ENCODE results near the gene XPOT. TPM values are rescaled to one million over a fixed set of nuclear protein-coding genes. Genes with fewer than 3 reads are reported as not detected.

The XPOT gene
- total and polyA plus RNA-seq, 2 donors (not counting 1 experiment from before 2014, with no cell fraction given): 11.7 to 48.8 TPM

GRCh38 chr12:64476844-64477243 is 72.7 kb downstream of the XPOT start:
- intact Hi-C loops (cut with micrococcal nuclease): no loop called here
- peaks cover 5% of the 10 kb centered on the region for H3K9me3 Mint-ChIP-seq (ENCODE audit: insufficient read depth)
- peaks cover 28 to 36% of the 10 kb centered on the region in 2 experiments for H3K36me3 ChIP-seq (replicated peaks in 1 of 2; ENCODE audit: control extremely low read depth in 1 of 2, control insufficient read depth in 1 of 2, extremely low read depth in 1 of 2, insufficient read depth in 2 of 2, low read length in 1 of 2)
- no peaks in the 10 kb centered on the region for H4K20me1 ChIP-seq (ENCODE audit: control insufficient read depth, insufficient read depth, low read length, poor library complexity, severe bottlenecking)
- no peak overlapping the region for H3K9ac ChIP-seq (ENCODE audit: low read length)
- H3K9me3 ChIP-seq (ENCODE audit: control extremely low read depth in 1 of 3, control insufficient read depth in 2 of 3, insufficient read depth in 1 of 3, low read length in 2 of 3): peaks cover 3 to 10% (median 9%) of the 10 kb centered on the region in 3 donors
- H3K27ac Mint-ChIP-seq: no peak overlapping the region
- no CpG with 5 or more reads among the region's 2 CpGs for WGBS (ENCODE audit: insufficient coverage)
- no peaks in the 10 kb centered on the region for H3K4me1 ChIP-seq (ENCODE audit: control insufficient read depth in 2 of 2, insufficient read depth in 2 of 2, low read length in 2 of 2)
- no peak overlapping the region for H3K27ac ChIP-seq (ENCODE audit: low read length in 2 of 2)
- no peaks in the 10 kb centered on the region for H3K27me3 ChIP-seq (replicated peaks in 1 of 4; ENCODE audit: control extremely low read depth in 1 of 4, control insufficient read depth in 3 of 4, insufficient read depth in 4 of 4, low read length in 3 of 4)
- POLR2A ChIA-PET: no interaction called here
- H3K79me2 ChIP-seq (ENCODE audit: control insufficient read depth, insufficient read depth, low read length): peaks cover 9% of the 10 kb centered on the region
- TF ChIP-seq EZH2 (IDR thresholded peaks at IDR 0.05; ENCODE audit: borderline replicate concordance, insufficient read depth, low read depth, low read length, poor library complexity, severe bottlenecking) (no peak), CTCF (IDR thresholded peaks at IDR 0.05) (no peak)
- DNase-seq (no peak), ATAC-seq (ENCODE audit: low read depth) (no peak)
- no peak overlapping the region for H3K4me3 Mint-ChIP-seq
- no peak overlapping the region for H3K4me3 ChIP-seq (ENCODE audit: control extremely low read depth in 1 of 5, extremely low read depth in 1 of 5, insufficient read depth in 1 of 5, low read depth in 2 of 5, low read length in 4 of 5)
- H3K4me1 Mint-ChIP-seq: no peaks in the 10 kb centered on the region
- H3K4me2 ChIP-seq (replicated peaks; ENCODE audit: low read depth, low read length, poor library complexity, severe bottlenecking): no peak overlapping the region
- CTCF ChIA-PET: no interaction called here
- H2AFZ ChIP-seq (ENCODE audit: insufficient read depth, low read depth, low read length, poor library complexity, severe bottlenecking): no peak overlapping the region
- H3K27me3 Mint-ChIP-seq: no peaks in the 10 kb centered on the region

DNA sequence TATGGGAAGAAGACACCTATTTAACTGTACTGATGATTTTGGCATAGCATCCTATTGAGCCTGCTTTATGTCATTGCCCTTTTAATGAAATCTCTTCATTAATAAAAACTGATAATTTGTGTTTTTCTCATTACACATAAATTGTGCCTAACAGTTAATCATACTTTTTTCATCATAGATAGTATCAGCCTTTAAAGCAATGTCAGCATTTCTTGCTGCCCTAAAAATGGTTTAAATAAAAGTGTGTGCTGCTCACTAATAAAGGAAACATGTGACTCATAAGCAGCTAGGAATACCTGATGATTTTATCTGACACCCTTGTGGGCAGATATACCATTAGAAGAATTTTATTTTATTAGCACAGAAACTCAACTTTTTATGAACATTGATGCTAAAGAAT is 74.5 kb downstream of the XPOT start:
- Mint-ChIP-seq H3K9me3 (ENCODE audit: insufficient read depth) (peaks cover 5% of the 10 kb centered on the region), H3K27me3 (no peaks in the 10 kb centered on the region), H3K4me1 (no peaks in the 10 kb centered on the region), H3K4me3 (no peak overlapping the region), H3K27ac (no peak overlapping the region)
- Histone ChIP-seq H3K4me3 (ENCODE audit: control extremely low read depth in 1 of 5, extremely low read depth in 1 of 5, insufficient read depth in 1 of 5, low read depth in 2 of 5, low read length in 4 of 5) (no peak overlapping the region), H3K9ac (ENCODE audit: low read length) (no peak overlapping the region), H3K27ac (ENCODE audit: low read length in 2 of 2) (no peak overlapping the region), H3K4me1 (ENCODE audit: control insufficient read depth in 2 of 2, insufficient read depth in 2 of 2, low read length in 2 of 2) (no peaks in the 10 kb centered on the region), H3K4me2 (replicated peaks; ENCODE audit: low read depth, low read length, poor library complexity, severe bottlenecking) (no peak overlapping the region), H3K27me3 (replicated peaks in 1 of 4; ENCODE audit: control extremely low read depth in 1 of 4, control insufficient read depth in 3 of 4, insufficient read depth in 4 of 4, low read length in 3 of 4) (no peaks in the 10 kb centered on the region), H2AFZ (ENCODE audit: insufficient read depth, low read depth, low read length, poor library complexity, severe bottlenecking) (no peak overlapping the region), H4K20me1 (ENCODE audit: control insufficient read depth, insufficient read depth, low read length, poor library complexity, severe bottlenecking) (no peaks in the 10 kb centered on the region), H3K36me3 (replicated peaks in 1 of 2; ENCODE audit: control extremely low read depth in 1 of 2, control insufficient read depth in 1 of 2, extremely low read depth in 1 of 2, insufficient read depth in 2 of 2, low read length in 1 of 2) (peaks cover 24 to 40% of the 10 kb centered on the region in 2 experiments), H3K79me2 (ENCODE audit: control insufficient read depth, insufficient read depth, low read length) (peaks cover 9% of the 10 kb centered on the region), H3K9me3 (ENCODE audit: control extremely low read depth in 1 of 3, control insufficient read depth in 2 of 3, insufficient read depth in 1 of 3, low read length in 2 of 3) (peaks cover 3 to 10% (median 9%) of the 10 kb centered on the region in 3 donors)
- ATAC-seq (ENCODE audit: low read depth) (no peak), DNase-seq (no peak)
- CTCF ChIA-PET: no interaction called here
- POLR2A ChIA-PET: no interaction called here
- TF ChIP-seq CTCF (IDR thresholded peaks at IDR 0.05) (no peak), EZH2 (IDR thresholded peaks at IDR 0.05; ENCODE audit: borderline replicate concordance, insufficient read depth, low read depth, low read length, poor library complexity, severe bottlenecking) (no peak)
- intact Hi-C loops (cut with micrococcal nuclease): no loop called here

All from B cell (primary cell).